GM12875 (cell line): ENCODE results near the gene ITGB7.
"Not testable (repeated sequence)": the region's sequence is repeated elsewhere in the genome, so short reads cannot be mapped to it uniquely, and the experiment has no call there.

Experiments used
- H3K4me3 ChIP-seq: one replicate; pipeline ENCODE4 v1.5.1; 2011; ENCODE audit warnings: low read depth, low read length, control low read depth
- CTCF ChIP-seq: IDR thresholded peaks from 2 replicates; pipeline ENCODE4 v1.5.1; 2011; ENCODE audit warnings: low read depth, mild to moderate bottlenecking, control low read depth, inconsistent platforms, low read length, moderate library complexity, borderline replicate concordance; ENCODE audit not compliant: insufficient read depth

Gene ITGB7

GRCh38 chr12:53181935-53182334 lies 25.1 kb downstream of the ITGB7 start:
- no peak for TF ChIP-seq CTCF
- peak overlapping the region; percentile 24 for H3K4me3 ChIP-seq

- H3K4me3 ChIP-seq, result peak overlapping the region; percentile 85
- no peak for TF ChIP-seq CTCF
These were observed 26.0 kb downstream of the ITGB7 start for GRCh38 chr12:53180931-53181645.

GRCh38 chr12:53180220-53180930 lies 26.7 kb downstream of the ITGB7 start, which contains the start of the genes CSAD and ZNF740:
Gene CSAD (minus strand): TSS chr12:53180925. CDS start chr12:53173470, 7,455 bp downstream.
Gene ZNF740 (plus strand): TSS chr12:53180722. CDS start chr12:53181984, 1,262 bp downstream.
- peak within 1 kb of the TSS; percentile 85 for H3K4me3 ChIP-seq
- TF ChIP-seq CTCF, result no peak

- peak overlapping the region; percentile 60 for H3K4me3 ChIP-seq
- no peak for TF ChIP-seq CTCF
These were observed 27.3 kb downstream of the ITGB7 start for GRCh38 chr12:53179687-53180219.

GRCh38 chr12:53178803-53179202 lies 28.2 kb downstream of the ITGB7 start:
- not testable (repeated sequence) for H3K4me3 ChIP-seq

GRCh38 chr12:53177447-53177846 lies 29.6 kb downstream of the ITGB7 start:
- not testable (repeated sequence) for H3K4me3 ChIP-seq

- no peak overlapping the region for H3K4me3 ChIP-seq
- no peak for TF ChIP-seq CTCF
These were observed 30.3 kb downstream of the ITGB7 start for GRCh38 chr12:53176750-53177149.

- H3K4me3 ChIP-seq, result no peak overlapping the region
- peak; percentile 13; the same call in 1 of the 2 replicates for TF ChIP-seq CTCF
These were observed 32.1 kb downstream of the ITGB7 start for GRCh38 chr12:53174881-53175491.
